PC-3 (cell line): Measurements from ENCODE around the gene LZTFL1. TPM values are rescaled to one million over a fixed set of nuclear protein-coding genes. Genes with fewer than 3 reads are reported as not detected.
A peak's percentile ranks its signal among the peaks of the same experiment; 100 is the strongest.

ENCODE experiments used
- ATAC-seq: fragments of 200-7000 bp; cut with Tn5 transposase; 2 replicates; pipeline ENCODE4 v1.9.1; 2020; ENCODE audit warnings: mild to moderate bottlenecking, moderate library complexity
- BruUV-seq: library from RNA; stranded (reverse); fragments of 400-500 nt; replicated peaks from 2 replicates; lab custom pipeline; 2021; lab: Mats Ljungman, UMichigan
- CTCF ChIA-PET: fragments of 300-600 bp; sonication (Branson Sonifier 250); formaldehyde crosslinking; loops from one replicate; lab custom pipeline; 2022; ENCODE audit warnings: antibody characterized with exemption; lab: Charles Lee
- POLR2A ChIA-PET: fragments of 300-600 bp; sonication (Branson Sonifier 250); formaldehyde crosslinking; loops from one replicate; lab custom pipeline; 2022; ENCODE audit warnings: antibody characterized with exemption; ENCODE audit not compliant: unreplicated experiment; lab: Charles Lee
- DNase-seq: peaks from one replicate; pipeline ENCODE4 v3.0.0-alpha.2; 2015
- H2AFZ ChIP-seq: fragments of 300-600 bp; sonication (generic); 2 replicates; pipeline ENCODE4 v1.6.0; 2016; ENCODE audit warnings: antibody characterized with exemption, low read length
- H3F3A ChIP-seq: fragments of 300-600 bp; sonication (generic); one replicate; pipeline ENCODE4 v1.6.0; 2017; ENCODE audit warnings: antibody characterized with exemption, low read length, control low read depth, mild to moderate bottlenecking; ENCODE audit not compliant: unreplicated experiment
- H3K27ac ChIP-seq: fragments of 300-600 bp; sonication (generic); 2 replicates; pipeline ENCODE4 v1.5.1; 2016; ENCODE audit warnings: mild to moderate bottlenecking, low read length
- H3K27me3 ChIP-seq: fragments of 300-600 bp; sonication (generic); 2 replicates; pipeline ENCODE4 v1.6.1; 2016; ENCODE audit warnings: low read length, mixed read lengths
- H3K36me3 ChIP-seq: fragments of 300-600 bp; sonication (generic); 2 replicates; pipeline ENCODE4 v1.6.1; 2016; ENCODE audit warnings: low read depth, mixed run types, low read length, mixed read lengths
- H3K4me1 ChIP-seq: fragments of 300-600 bp; sonication (generic); 2 replicates; pipeline ENCODE4 v1.5.1; 2016; ENCODE audit warnings: low read length; ENCODE audit not compliant: insufficient read depth
- H3K4me2 ChIP-seq: fragments of 300-600 bp; sonication (generic); 2 replicates; pipeline ENCODE4 v1.6.0; 2016; ENCODE audit warnings: low read length
- H3K4me3 ChIP-seq: fragments of 300-600 bp; sonication (generic); 2 replicates; pipeline ENCODE4 v1.5.1; 2016; ENCODE audit warnings: mild to moderate bottlenecking, low read length, mixed read lengths
- H3K79me2 ChIP-seq: fragments of 300-600 bp; sonication (generic); 2 replicates; pipeline ENCODE4 v1.6.1; 2017; ENCODE audit warnings: low read length, mixed read lengths
- H3K9ac ChIP-seq: fragments of 300-600 bp; sonication (generic); 2 replicates; pipeline ENCODE4 v1.6.0; 2016; ENCODE audit warnings: mild to moderate bottlenecking, low read length
- H3K9me2 ChIP-seq: fragments of 300-600 bp; sonication (generic); replicated peaks from 2 replicates; pipeline ENCODE4 v1.6.1; 2016; ENCODE audit warnings: mixed run types, low read length, mixed read lengths
- H3K9me3 ChIP-seq: fragments of 300-600 bp; sonication (generic); 2 replicates; pipeline ENCODE4 v1.6.1; 2016; ENCODE audit warnings: low read length, mixed read lengths
- H4K20me1 ChIP-seq: fragments of 300-600 bp; sonication (generic); 2 replicates; pipeline ENCODE4 v1.6.1; 2016; ENCODE audit warnings: low read length, mixed read lengths
- EZH2 ChIP-seq: fragments of 300-600 bp; sonication (generic); IDR thresholded peaks from one replicate; pipeline ENCODE4 v1.6.1; 2017; ENCODE audit warnings: antibody characterized with exemption, mild to moderate bottlenecking, low read length; ENCODE audit not compliant: unreplicated experiment
- EZH2phosphoT487 ChIP-seq: fragments of 300-600 bp; sonication (generic); IDR thresholded peaks from 2 replicates; pipeline ENCODE4 v1.6.1; 2018; ENCODE audit warnings: mild to moderate bottlenecking, antibody characterized with exemption, low read length, borderline replicate concordance
- intact Hi-C: fragments of 100-400 bp; cut with micrococcal nuclease; formaldehyde crosslinking; loops from 2 replicates; pipeline ENCODE4 v1.9.0; 2023
- total RNA-seq: library from RNA; depleted of rRNA; stranded (reverse); fragments of >200 nt; gene quantifications from 2 replicates; pipeline ENCODE4 v1.2.3, GENCODE V29; 2014
- TF ChIP-seq, protein P1 (sequence below): fragments of 300-600 bp; sonication (generic); conservative IDR thresholded peaks from 2 replicates; pipeline ENCODE4 v1.5.1; 2017; ENCODE audit warnings: antibody characterized with exemption, low read depth, mild to moderate bottlenecking, low read length

The LZTFL1 gene
- total RNA-seq, 1 experiment from 2014 or later: 14.2 TPM

DNA sequence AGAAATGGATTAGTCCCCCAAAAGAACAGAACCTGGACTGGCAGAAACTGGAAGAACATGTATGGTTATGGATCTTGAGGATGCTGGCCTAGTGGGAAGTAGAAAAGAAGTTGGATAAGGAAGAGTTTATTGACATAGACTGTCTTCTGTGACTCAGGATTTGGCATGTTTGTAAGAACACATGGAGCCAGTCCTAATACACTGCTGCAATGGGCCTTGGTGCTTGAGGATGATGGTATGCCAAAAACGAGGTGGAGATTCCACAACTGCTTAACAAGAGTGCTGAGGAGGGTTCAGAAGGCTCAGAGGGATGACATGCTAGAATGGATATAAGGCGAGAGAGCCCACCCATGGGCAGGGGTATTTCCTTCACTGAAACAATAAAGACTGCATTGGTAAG lies 22.4 kb downstream of the LZTFL1 start:
- Histone ChIP-seq H3K9me2 (no peaks in the 10 kb centered on the region), H3K79me2 (no peaks in the 10 kb centered on the region), H3K4me2 (no peak overlapping the region), H3K27me3 (no peaks in the 10 kb centered on the region), H3K4me3 (no peak overlapping the region), H3K9ac (no peak overlapping the region), H3K4me1 (peaks cover 40% of the 10 kb centered on the region), H4K20me1 (no peaks in the 10 kb centered on the region), H2AFZ (no peak overlapping the region), H3K9me3 (no peaks in the 10 kb centered on the region), H3F3A (peaks cover 12% of the 10 kb centered on the region), H3K36me3 (no peaks in the 10 kb centered on the region), H3K27ac (no peak overlapping the region)
- POLR2A ChIA-PET: no interaction called here
- intact Hi-C loops: loop anchor here (2.0 kb wide), 1 partner anchor 23 kb away; the partner anchor contains the start of gene LZTFL1
- CTCF ChIA-PET: no interaction called here
- peak; percentile 21 for ATAC-seq
- peak; percentile 59 for DNase-seq
- BruUV-seq: no TSS peak
- no peak for TF ChIP-seq EZH2phosphoT487
- no peak for TF ChIP-seq EZH2
- TF ChIP-seq, protein P1, sequence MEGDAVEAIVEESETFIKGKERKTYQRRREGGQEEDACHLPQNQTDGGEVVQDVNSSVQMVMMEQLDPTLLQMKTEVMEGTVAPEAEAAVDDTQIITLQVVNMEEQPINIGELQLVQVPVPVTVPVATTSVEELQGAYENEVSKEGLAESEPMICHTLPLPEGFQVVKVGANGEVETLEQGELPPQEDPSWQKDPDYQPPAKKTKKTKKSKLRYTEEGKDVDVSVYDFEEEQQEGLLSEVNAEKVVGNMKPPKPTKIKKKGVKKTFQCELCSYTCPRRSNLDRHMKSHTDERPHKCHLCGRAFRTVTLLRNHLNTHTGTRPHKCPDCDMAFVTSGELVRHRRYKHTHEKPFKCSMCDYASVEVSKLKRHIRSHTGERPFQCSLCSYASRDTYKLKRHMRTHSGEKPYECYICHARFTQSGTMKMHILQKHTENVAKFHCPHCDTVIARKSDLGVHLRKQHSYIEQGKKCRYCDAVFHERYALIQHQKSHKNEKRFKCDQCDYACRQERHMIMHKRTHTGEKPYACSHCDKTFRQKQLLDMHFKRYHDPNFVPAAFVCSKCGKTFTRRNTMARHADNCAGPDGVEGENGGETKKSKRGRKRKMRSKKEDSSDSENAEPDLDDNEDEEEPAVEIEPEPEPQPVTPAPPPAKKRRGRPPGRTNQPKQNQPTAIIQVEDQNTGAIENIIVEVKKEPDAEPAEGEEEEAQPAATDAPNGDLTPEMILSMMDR: no peak

DNA sequence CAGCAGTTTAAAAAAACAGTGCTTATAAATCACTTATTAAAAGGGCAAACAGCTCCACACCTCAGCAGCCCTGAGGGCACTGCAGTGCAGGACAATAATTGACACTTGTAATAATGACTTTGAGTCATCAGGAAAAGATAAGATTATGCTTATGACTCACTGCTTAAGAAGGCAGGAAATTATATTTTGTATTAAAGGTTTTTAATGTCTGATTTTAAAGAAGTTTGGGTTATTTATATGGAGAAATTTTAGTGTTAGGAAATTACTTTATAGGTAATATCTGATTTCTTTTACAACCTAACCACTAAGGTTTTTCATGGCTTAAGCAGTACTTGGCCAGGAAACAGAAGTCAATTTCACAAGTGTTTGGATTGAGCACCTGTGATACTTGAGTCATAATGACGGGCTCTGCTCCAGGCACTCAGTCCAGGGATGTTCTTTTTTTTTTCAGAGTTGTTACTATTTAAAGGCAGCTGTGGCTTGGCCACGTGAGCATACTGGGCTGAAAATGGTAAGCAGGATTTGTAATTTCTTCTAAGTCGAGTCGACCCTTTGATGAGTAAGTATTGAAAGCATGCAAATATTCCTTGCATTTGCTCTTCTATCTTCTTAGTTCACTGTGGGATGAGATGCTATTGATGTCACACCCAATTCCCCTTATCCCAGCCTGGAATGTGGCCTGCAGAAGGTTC lies 23.9 kb downstream of the LZTFL1 start:
- TF ChIP-seq EZH2: no peak
- TF ChIP-seq, protein P1: no peak
- Histone ChIP-seq H3K79me2 (no peaks in the 10 kb centered on the region), H3K4me2 (peak overlapping the region; percentile 55), H3K27ac (peak overlapping the region; percentile 85), H4K20me1 (no peaks in the 10 kb centered on the region), H3K4me1 (peaks cover 40% of the 10 kb centered on the region), H3K9me3 (no peaks in the 10 kb centered on the region), H3K9me2 (no peaks in the 10 kb centered on the region), H3K36me3 (no peaks in the 10 kb centered on the region), H3F3A (peaks cover 12% of the 10 kb centered on the region), H3K9ac (peak overlapping the region; percentile 24; the same call in 1 of the 2 replicates), H3K4me3 (no peak overlapping the region; the same call in 1 of the 2 replicates), H2AFZ (no peak overlapping the region), H3K27me3 (no peaks in the 10 kb centered on the region)
- intact Hi-C loops: loop anchor here (1.0 to 2.0 kb wide), 3 partner anchors 25 to 57 kb away; partner anchors contain the start of gene LZTFL1
- ChIA-PET POLR2A (interaction anchor here (0.7 kb wide), 1 partner anchor 25 kb away, joined by 3 read pairs; no protein-coding TSS in a partner anchor), CTCF (interaction anchor here (0.6 to 0.9 kb wide), 3 partner anchors 21 to 851 kb away, joined by 4 to 5 read pairs (median 5); no protein-coding TSS in a partner anchor)
- ATAC-seq: peak; percentile 74
- no TSS peak for BruUV-seq
- DNase-seq: peak; percentile 97

DNA sequence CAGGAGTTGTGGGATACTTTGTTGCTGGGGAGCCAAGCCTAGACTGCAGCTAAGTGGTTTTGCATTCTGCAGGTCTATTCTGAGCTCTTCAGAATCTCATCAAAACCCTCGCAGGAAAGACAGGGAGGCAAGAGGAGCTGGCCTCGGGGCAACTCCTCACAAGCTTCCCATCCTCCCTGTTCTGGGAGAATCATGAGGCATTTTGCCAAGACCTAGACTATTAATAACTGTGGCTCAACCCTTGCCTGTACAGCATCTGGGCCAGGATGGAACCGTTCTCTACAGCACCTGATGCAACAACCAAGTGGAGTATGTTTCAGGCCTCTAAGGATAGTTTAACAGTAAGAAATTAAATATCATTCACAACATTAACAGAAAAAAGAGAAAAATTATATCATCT lies 25.4 kb downstream of the LZTFL1 start:
- Histone ChIP-seq H4K20me1 (no peaks in the 10 kb centered on the region), H3K9me3 (no peaks in the 10 kb centered on the region), H3K79me2 (no peaks in the 10 kb centered on the region), H3F3A (peaks cover 12% of the 10 kb centered on the region), H3K4me2 (no peak overlapping the region; the same call in 1 of the 2 replicates), H3K27ac (peak overlapping the region; percentile 85; the same call in 1 of the 2 replicates), H3K9me2 (no peaks in the 10 kb centered on the region), H3K4me1 (peaks cover 40% of the 10 kb centered on the region), H3K27me3 (no peaks in the 10 kb centered on the region), H3K9ac (no peak overlapping the region), H3K4me3 (no peak overlapping the region), H2AFZ (no peak overlapping the region), H3K36me3 (no peaks in the 10 kb centered on the region)
- intact Hi-C loops: loop anchor here (2.0 kb wide), 1 partner anchor 24 kb away; no protein-coding TSS in a partner anchor
- ChIA-PET POLR2A (no interaction called here), CTCF (no interaction called here)
- peak; percentile 86 for DNase-seq
- peak; percentile 14 for ATAC-seq
- TF ChIP-seq, protein P1: no peak
- no peak for TF ChIP-seq EZH2
- no peak for TF ChIP-seq EZH2phosphoT487
- BruUV-seq: no TSS peak
